DMS 273 treated with DMSO at 0.1 percent for 48 hours (cell line): ENCODE measurements around the gene STXBP4.

Experiments used
- DNase-seq: peaks from one replicate; lab custom pipeline; 2025; lab: John Stamatoyannopoulos, UW

STXBP4 gene

DNA sequence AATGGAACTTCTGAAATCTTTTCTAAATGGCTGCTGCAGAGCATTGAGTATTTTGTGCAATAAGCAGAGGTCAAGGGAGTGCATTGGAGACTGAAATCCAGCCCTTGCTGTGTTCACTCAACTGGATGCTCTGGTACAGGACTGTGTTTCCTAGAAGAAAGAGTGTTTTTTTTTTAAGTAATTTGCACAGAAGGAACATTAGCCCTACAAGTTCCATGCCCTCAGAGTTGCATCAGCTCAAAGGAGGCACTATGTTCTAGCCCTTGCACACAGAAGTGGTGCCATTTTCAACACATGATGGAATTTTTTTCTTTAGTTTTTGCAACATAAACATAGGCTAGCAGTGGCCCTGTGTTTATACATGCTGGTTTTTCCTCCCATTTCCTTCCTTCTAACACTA lies 152.1 kb downstream of the STXBP4 start:
- no peak for DNase-seq

DNA sequence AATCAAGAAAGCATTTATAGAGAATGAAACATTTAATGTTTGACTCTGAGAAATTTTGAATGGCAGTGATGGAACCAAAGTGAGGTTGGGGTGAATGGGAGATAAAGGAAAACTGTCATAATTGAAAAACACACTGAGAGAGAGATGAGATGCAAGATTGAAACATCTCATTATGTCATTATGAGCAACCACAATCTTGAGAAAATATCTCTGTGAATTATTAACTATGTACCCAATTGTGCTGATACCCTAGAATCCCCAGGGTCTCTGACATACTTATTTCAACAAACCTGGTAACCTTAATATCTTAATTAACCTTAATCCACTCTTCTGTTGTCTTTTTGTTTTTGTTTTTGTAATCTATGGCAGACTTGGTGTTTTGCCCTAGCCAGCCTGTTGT lies 152.7 kb downstream of the STXBP4 start:
- no peak for DNase-seq

DNA sequence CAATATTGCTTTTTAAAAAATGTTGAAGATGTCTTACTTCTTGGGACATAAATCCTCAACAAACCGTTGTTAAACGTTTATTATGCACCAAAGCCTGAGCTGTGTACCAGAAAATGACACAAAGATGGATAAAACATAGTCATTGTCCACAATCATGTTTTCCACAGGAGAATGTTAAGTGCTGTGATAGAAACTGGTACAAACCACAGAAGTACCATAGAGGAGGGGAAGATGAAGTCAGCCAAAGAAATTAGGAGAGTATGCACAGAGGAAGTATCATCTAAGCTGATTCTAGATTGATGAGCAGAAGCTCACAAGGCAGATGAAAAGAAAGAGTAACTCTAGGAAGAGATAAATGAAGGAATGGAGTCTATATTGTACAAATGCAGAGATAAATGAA lies 153.5 kb downstream of the STXBP4 start:
- DNase-seq = no peak

DNA sequence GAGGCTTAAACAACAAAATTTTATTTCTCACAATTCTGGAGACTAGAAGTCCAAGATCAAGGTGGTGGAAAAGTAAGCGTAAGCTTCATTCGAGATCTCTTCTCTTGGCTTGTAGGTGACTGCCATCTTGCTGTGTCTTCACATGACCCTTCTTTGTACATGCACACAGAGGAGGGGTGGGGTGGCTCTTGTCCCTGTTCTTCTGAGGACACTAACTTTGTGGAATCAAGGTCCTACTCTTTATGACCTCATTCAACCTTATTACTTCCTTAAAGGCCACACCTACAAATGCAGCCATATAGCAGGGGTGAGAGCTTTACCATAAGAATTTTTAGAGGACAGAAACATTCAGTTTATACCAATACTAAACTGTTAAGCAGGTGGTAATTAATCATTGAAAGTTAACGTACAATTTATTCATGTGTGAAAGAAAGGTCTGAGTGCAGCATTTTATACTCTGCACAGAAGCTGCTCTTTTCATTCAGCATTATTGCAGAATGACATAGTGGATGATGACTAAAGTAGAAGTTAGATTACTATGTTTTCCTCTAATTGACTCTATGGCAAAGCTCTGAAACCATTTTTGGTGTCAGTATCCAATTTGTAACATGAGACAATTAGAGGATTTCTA lies 156.3 kb downstream of the STXBP4 start:
- no peak for DNase-seq

DNA sequence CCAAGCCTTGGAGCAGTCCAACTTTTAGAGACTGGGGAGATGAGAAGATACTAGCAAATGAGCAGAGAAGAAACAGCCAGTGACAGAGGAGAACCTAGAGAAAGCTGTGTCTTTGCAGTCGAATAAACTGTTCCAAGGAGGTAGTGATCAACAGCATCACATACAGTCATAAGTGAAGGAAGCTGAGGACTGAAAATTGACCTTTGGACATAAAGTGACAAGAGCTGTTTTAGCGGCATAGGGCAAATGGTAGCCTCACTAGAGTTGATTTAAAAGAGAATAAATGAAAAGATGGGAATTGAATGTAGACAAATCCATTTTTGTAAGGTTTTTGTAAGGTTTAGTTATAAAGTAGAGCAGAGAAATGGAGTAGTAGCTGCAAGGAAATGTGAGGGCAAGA lies 165.0 kb downstream of the STXBP4 start:
- DNase-seq = no peak

DNA sequence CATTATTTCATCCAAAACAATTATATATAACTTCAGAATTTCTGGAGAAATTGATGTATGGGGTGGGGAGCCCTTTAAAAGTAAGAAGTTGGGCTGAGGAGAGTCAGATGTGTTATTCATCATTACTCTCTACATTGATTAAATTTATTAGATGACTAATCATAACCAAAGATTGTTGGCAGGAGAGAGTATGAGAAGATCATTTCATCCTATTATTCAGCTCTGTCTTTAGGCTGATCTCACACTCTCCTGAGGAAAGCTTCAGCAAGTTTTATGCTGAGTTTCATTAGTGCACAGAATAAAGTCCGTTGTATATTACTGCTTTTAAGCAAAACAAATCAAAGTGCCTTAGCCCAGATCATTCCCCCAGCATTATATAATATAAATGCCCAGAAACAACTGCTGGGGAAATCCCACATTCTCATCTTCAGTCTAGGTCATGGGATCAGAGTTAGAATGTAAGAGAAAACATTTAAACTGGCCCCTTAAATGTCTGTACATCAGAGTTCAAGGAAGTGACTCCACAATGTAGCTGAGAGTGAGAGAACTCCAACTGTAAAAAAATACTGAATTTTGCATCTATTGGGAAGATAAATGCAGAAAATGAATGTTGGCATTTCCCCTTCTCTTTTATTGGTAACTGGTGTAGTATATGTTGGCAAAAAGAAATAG lies 166.1 kb downstream of the STXBP4 start:
- DNase-seq = no peak

DNA sequence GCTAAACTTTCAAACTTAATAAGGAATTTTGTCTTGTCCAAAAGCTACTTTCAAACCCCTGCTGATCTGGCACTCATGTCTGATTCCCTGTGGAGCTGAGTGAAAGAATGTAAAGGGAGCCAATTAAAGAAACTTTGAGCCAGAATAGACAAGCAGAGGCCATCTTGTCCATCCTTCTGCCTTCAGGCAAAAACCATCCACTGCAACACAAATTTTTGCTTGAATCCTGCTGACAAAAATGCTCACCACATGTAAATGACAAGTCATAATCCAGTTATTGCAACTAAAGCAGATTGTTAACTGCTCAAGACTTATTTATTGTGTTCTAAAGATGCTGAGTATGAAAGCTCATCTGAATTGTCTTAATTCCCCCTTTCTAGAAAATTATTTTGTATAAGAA lies 172.2 kb downstream of the STXBP4 start:
- no peak for DNase-seq

DNA sequence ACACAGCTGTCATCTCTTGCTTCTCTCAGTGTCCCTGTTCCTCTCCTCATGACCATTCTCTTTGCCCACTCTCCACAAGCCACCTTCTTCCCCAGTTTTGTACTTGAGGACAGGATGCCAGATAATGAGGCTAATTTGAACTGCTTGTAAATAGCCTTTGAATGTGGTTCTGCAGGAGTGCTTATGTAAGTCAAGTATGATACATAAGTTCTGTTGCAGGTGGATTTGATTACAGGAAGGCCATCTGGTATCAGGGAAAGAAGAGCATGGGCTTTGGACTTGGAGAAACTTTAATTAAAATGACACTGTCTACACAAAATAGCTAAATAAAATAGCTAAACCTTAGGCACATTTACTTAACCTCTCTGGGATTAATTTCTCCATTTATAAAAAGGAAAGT lies 176.0 kb downstream of the STXBP4 start:
- peak; percentile 23 for DNase-seq

DNA sequence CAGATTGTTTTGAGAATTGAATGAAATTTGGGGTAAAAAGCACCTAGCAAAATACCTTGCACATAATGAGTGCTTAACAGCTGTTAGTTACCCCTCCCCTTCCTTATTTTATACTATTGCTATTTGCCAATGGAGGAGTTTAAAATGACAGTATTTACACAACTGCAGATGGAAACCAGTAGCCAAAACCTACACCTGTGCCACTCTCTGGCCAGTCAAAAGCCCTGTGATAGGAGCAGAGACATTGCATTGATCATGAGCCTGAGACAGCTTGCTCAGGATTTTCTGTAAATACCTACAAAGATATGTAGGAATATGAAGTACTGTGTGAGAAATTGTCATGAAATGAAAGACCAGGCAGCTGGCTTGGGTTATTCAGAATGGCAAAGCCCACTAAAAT lies 180.9 kb downstream of the STXBP4 start:
- DNase-seq = no peak

DNA sequence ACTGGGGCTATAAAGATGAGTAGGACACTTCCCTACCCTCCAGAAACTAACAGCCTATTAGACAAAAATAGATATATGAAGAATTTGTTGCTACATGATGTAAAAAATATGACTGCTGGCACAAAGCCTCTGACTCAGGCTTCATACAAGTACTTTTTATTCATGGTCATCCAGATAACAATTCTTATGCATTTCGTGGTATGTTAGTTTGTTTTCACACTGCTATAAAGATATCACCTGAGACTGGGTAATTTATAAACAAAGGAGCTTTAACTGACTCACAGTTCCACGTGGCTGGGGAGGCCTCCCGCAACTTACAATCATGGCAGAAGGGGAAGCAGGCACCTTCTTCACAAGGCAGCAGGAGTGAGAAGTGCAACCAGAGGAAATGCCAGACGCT lies 183.7 kb downstream of the STXBP4 start:
- DNase-seq = no peak

DNA sequence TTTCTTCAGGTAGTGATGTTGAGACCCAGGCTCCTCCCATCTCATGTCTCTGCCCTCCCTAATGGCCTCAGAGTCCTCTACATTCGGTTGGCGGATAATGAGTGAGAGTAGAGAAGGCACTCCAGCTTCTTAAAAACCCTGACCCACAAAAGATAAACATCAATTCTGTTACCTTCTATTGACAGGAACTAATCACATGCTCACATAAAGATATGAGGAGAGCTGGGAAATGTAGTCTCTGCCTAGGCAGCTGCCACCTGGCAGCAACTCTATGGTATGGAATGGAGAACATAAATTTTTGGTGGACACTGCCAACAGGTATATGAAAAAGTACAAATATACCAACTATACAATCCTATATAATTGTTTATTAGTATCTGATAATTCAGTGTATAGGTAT lies 185.5 kb downstream of the STXBP4 start:
- DNase-seq = no peak

DNA sequence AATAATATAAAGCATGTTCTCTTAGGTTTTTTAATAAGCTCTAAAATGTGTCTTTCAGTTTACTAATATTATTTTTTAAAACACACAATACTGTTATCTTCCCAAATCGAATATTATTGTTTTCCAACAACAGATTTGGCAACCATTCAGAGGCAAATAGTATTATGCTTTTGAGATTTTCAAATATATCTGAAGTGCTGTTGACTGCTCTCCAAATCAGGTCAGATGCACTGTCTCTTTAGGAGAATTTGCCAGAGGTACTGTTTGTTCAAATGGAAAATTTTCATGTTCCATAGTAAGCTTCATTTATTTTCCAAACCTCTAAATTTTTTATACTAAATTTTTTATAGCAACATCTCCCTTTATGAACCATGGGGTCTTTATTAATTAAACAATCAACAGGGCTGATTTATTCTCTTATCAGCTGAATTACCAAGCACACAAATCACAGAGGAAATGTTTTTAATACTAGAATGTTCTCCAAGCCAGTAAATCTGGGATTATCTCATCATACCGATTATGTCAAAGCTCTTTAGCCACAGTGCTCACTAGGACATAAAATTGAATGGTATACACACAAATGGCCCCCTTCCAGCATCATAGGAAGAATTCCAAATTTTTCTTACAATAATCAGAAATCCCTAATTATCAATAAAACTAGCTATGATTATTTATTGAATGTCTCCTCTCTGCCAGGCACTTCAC lies 187.4 kb downstream of the STXBP4 start:
- DNase-seq = peak; percentile 51

DNA sequence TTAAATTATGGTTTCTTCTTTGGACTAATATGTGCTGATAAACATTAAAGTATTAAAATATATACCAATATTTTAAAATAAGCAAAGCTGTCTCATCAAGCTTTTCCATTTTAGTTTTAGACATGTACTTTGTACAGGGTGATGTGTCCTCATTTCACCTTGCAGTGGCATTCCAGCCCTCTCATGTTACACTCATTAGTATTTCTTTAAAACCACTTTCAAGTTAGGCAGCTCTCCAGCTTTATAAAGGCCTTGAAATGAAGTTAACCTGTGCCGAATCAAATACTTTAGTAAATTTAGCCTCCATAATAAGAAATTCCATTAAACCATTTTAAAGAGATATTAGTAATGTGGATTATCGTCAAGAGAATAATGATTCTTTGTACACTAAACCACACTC lies 188.6 kb downstream of the STXBP4 start:
- DNase-seq = peak; percentile 74

DNA sequence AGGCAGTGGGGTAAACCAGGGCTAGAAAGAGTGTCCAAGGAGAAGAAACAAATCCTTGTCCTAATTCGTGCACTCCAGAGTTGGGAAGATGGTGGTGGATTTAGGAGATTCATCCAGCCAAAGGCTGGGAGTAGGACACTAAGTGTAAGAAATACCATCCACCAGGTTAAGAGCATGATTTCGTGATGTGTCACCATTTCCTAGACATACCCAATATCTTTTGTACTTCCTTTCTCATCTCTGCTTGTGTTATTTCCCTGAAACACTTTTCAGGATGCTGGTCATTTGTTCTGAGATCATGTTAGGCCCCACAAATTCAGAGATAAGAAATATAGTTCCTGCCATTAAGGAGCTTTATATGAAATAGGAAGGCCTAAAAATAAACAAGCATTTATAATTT lies 189.9 kb downstream of the STXBP4 start:
- DNase-seq = no peak

DNA sequence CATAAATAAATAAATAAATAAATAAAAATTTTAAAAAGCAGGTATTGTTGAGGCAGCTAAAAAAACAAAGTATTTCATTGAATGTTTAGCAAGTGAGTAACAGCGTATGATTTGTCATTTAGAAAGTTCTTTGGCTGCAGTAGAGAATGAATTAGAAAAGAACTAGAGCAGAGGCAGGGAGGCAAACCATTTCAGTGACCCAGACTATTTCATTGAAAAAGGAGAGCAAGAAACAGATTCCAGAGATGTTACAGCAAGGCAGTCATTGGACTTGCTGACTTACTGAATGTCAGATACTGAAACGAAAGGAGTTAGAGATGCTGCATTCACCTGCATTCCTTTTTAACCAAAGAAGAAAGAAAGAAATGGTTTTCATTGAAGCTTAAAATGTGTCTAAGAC lies 190.7 kb downstream of the STXBP4 start:
- no peak for DNase-seq

DNA sequence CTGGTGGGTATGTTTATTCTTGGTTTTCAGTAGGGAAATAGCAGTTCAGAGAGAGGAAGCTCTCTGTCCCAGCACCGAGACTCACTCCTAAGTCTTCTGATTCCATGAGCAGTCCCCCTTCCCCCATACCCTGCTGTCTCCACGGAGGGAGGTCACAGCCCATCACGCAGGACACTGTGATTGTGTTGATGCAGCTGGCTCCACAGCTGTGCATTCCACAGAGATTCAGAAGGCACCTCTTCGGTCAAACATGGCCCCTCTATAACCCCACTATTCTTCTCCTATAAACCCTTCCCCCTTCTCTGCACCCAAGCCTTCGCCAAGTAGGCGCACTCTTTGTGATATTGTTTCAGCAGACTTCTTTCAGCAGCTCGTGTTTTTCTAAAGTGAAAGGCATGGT lies 191.9 kb downstream of the STXBP4 start:
- DNase-seq = no peak

DNA sequence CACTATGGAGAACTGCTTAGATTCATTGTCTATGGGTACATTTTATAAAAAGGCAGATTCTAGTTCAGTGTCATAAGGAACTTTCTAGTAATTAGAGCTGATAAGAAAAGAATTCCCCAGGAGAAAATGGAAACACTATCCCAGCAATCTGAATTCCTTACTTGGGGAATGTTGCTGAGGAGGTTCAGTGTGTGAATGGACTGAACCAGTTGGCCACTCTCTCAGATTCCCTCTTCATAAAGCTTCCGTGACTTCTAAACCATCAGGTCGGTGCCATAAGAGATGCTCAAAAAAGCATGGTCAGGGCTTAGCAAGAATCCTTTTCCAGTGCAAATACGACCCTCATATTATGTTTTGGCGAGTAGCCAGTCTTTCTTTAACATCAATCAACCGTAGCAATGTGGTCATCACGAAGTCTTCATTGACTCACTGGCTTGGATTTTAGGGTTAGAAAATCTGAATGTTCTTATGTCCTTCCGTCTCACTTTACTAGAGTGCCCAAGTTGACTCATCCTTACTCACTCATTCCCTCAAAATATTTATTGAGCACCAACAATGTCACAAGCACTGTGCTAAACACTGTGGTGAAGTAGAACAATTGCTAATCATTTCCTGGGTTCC lies 193.5 kb downstream of the STXBP4 start:
- no peak for DNase-seq

DNA sequence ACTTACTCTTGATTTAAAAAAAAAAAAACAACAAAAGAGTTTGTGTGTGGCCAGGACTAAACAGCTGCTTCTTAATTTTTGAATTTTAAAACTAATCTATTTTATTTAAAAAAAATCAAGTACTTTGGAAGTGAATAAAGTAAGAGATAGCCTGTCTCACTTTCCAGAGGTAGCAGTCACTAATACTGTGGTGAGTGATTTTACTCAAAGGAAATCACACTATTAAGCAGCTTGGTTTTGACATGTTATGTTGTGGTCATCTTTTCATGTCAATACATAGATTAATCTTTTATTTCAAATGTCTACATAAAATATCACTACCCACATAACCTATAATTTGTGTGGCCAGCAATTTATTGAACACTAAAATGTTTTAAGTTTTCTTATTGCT lies 194.0 kb downstream of the STXBP4 start:
- no peak for DNase-seq

DNA sequence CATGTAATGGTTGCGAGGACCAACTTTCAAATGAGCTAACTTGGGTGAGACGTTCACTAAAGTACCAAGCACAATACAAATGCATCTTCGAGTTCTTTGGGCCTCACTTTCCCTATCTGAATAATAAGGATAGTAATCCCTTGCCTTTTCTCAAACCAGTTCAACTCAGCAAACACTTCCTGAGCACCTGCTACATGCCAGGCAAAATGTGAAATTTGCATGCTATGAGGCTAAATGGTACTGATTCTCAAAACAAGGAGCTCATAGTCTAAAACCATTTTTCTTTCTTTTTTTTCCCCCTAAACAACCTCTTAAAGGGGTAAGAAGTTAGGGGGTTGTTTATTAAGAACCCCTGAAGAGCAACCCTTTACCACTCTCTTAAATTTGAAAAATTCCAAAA lies 194.8 kb downstream of the STXBP4 start:
- DNase-seq = no peak

DNA sequence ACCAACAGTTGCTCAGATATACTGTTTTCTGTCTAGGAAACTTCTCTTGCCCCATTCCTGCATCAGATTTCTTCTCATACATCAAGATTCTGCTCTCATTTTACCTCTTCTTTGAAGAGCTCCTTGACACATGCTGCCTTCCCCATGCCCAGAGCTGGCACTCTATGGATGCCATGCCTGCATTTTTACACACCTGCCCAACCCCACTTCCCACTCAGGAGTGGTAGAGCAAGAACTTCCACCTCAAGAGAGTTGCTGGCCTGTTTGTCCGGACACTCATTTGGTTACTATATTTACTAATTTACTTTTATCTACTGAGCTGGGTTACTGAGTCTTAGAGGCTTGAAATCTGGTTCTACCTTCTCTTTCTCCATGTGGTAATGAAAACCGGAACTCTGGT lies 197.9 kb downstream of the STXBP4 start:
- DNase-seq = no peak

DNA sequence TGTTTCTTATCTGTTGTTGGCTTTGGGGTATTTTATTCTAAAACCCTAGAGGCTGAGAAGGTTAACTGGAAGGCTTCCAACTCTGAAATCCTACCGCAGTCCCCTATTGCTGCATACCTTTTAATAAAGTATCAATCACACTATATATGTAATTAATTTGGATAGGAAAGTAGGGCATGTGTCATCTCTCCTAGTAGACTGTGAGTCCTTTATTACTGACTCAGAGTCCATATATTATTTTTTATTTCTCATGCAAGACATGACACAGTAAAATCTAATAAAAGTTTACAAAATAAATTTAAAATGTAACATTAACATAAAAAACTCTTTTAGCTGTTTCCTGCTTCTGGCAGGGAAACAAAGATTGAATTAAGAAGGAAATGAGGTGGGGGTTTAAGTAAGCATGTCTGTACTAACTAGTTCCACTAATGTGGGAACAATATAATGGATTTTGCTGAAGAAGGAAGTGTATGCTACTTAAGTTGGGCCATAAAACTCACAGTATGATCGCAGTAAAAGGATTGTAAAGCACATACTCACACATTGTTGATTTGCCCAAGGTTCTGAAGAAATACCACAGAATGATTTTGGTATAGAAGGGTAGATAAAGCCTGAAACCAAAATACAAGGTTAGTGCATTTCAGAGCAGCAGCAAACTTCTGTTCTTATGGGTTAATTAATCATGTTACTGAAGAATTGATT lies 198.6 kb downstream of the STXBP4 start:
- DNase-seq = no peak

DNA sequence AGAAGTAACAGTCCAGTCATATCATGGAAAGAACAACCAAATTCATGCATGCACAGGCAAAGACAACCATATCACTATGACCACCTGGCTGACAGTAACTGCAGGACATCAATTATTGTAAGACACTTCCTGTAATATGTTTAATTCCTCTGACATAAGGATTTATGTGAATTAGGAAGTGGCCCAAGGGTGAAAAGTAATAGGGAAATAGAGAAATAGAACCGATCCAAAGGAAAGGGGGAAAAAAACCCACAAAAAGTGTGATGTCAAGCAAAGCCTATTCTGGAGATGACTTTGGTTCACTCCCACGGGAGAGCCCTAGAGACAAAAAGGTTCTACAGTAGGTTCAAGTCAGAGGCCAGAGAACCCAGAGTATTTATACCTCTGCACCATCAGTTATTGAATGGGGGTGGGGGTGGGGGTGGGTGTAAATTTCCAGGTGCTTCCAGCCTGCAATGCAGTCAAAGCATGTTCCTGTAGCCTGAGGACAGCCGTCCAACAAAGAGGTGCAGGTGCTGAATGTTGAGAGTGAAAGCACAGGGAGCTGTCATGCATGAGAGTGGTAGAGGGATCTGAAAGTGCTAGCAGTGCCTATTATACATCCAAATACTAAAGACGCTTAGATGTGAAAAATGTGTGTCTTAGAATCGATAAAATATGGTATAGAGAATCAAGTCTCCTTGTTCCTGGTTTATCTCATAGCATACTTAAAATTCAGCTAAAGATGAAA lies 200.6 kb downstream of the STXBP4 start:
- no peak for DNase-seq
